Mucosa of descending colon (tissue), 3 donors: ENCODE data around the gene PREP. TPM values are rescaled to one million over a fixed set of nuclear protein-coding genes. Genes with fewer than 3 reads are reported as not detected.

Experiments
- ATAC-seq: fragments of 200-7000 bp; cut with Tn5 transposase; one replicate; pipeline ENCODE4 v1.9.1; 2020; ENCODE audit warnings: mild to moderate bottlenecking, moderate library complexity
- DNase-seq, 3 donors: peaks; one replicate each; pipeline ENCODE4 v3.0.0-alpha.2; 2020
- H3K36me3 ChIP-seq: fragments of 200-600 bp; one replicate; pipeline ENCODE4 v1.8.0; 2021; ENCODE audit warnings: low read depth, mild to moderate bottlenecking
- H3K4me1 ChIP-seq: fragments of 200-600 bp; one replicate; pipeline ENCODE4 v1.8.0; 2021; ENCODE audit warnings: low read depth, mild to moderate bottlenecking
- H3K4me3 ChIP-seq: fragments of 200-600 bp; one replicate; pipeline ENCODE4 v1.8.0; 2021; ENCODE audit warnings: mild to moderate bottlenecking
- H3K9me3 ChIP-seq: fragments of 200-600 bp; one replicate; pipeline ENCODE4 v1.8.0; 2021; ENCODE audit warnings: mild to moderate bottlenecking
- intact Hi-C, 2 donors: fragments of 100-400 bp; cut with DNase I in 1 of 2; cut with micrococcal nuclease in 1 of 2; formaldehyde crosslinking; loops; one replicate each; pipeline versions ENCODE4 v1.11.0 to v1.11.1; 2022; cut with DNase I, micrococcal nuclease
- total RNA-seq, 3 donors: library from RNA; stranded (reverse); fragmentation: NEBNext Ultra II Directional in 2 of 3; extraction: Animal tissue kit (Norgen Biotek cat#: 25700) in 2 of 3; gene quantifications; one replicate each; pipeline versions ENCODE4 v1.2.1 to v1.2.4, GENCODE V29; 2021 to 2023
- TF ChIP-seq, protein P1 (sequence below): fragments of 200-600 bp; IDR thresholded peaks from one replicate; pipeline ENCODE4 v1.8.0; 2022; ENCODE audit warnings: antibody characterized with exemption, mild to moderate bottlenecking
- donor health status: DM: no; HTN: no; CAD: no; lungs with moderate emphysema.
- donor health status: DM: no; HTN: no; CAD: no.
- donor health status: DM: no; HTN: yes; CAD: no.

PREP gene
- total RNA-seq, 3 donors from 2014 or later, result 46.5 to 74.2 (median 72.3) TPM

DNA sequence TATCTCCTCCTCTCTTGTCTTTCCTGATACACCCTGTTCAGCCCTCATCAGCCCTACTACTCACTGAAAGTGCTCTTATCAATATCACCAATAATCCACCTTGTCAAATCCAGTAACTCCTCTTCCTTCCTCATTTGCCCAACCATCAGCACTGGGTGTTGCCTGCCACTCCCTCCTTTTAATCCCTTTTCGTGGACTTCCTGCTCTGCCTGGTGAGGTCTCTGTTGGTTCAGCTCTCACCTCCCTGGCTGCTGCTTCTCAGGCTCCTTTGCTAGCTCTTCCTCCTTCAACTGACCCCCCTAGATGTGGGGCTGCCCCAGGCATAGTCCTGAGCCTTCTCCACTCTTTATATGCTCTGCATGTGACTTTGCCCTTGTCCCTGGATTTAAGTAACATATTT lies 92.5 kb downstream of the PREP start:
- intact Hi-C loops, result loop anchor here in 1 of 2 donors (10.0 kb wide), 2 partner anchors 94 to 196 kb away; partner anchors contain the start of gene PREP
- TF ChIP-seq, protein P1, sequence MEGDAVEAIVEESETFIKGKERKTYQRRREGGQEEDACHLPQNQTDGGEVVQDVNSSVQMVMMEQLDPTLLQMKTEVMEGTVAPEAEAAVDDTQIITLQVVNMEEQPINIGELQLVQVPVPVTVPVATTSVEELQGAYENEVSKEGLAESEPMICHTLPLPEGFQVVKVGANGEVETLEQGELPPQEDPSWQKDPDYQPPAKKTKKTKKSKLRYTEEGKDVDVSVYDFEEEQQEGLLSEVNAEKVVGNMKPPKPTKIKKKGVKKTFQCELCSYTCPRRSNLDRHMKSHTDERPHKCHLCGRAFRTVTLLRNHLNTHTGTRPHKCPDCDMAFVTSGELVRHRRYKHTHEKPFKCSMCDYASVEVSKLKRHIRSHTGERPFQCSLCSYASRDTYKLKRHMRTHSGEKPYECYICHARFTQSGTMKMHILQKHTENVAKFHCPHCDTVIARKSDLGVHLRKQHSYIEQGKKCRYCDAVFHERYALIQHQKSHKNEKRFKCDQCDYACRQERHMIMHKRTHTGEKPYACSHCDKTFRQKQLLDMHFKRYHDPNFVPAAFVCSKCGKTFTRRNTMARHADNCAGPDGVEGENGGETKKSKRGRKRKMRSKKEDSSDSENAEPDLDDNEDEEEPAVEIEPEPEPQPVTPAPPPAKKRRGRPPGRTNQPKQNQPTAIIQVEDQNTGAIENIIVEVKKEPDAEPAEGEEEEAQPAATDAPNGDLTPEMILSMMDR, result no peak

DNA sequence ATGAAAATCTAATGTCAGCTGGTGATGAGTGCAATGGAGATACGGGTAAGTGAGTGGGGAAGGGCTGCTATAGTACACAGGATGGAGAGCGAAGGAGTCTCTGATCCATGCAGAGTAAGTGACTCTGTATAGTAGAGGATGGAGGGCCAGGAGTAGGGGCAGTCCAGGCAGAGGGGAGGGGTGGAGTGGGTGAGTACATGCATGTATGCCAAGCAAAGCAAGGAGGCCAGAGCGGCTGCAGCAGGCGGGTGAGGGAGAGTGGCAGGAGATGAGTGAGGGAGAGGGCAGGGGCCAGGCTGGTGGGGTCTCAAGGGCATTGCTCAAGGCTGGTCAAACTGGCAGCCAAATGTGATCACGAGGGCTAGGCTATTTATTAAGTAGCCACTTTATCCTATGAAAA lies 94.0 kb downstream of the PREP start:
- H3K36me3 ChIP-seq, result no peaks in the 10 kb centered on the region
- intact Hi-C loops, result no loop called here
- ATAC-seq (no peak), DNase-seq (no peak)
- no peak overlapping the region for H3K4me3 ChIP-seq
- H3K4me1 ChIP-seq, result no peaks in the 10 kb centered on the region
- TF ChIP-seq, protein P1, result no peak
- no peaks in the 10 kb centered on the region for H3K9me3 ChIP-seq

More for the DNA sequence above, 92.5 kb downstream of the PREP start:
- ATAC-seq, result peak; percentile 97
- peak in 2 of 3 donors; percentile 54 to 68 for DNase-seq
- Histone ChIP-seq H3K36me3 (no peaks in the 10 kb centered on the region), H3K4me3 (no peak overlapping the region), H3K4me1 (no peaks in the 10 kb centered on the region), H3K9me3 (no peaks in the 10 kb centered on the region)

DNA sequence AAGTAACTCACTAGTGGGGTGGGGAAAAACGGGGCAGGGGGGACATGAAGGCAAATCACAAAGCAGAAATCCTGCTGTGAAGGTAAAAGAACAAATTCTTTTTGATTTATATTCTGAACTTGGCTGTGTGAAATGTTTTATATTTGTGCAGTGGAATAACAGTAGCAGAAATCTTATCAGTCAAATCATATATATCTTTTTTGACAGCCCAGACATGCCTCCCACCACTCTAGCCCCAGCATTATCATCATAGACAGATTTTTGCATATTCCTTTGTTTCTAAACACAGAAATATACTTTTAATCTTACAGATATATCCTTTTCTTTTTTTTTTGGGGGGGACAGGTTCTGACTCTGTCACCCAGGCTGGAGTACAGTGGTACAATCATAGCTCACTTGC lies 97.4 kb downstream of the PREP start:
- DNase-seq (no peak), ATAC-seq (no peak)
- H3K36me3 ChIP-seq, result no peaks in the 10 kb centered on the region
- H3K4me3 ChIP-seq, result no peak overlapping the region
- H3K4me1 ChIP-seq, result peaks cover 5% of the 10 kb centered on the region
- TF ChIP-seq, protein P1, result no peak
- no peaks in the 10 kb centered on the region for H3K9me3 ChIP-seq
- intact Hi-C loops, result no loop called here

DNA sequence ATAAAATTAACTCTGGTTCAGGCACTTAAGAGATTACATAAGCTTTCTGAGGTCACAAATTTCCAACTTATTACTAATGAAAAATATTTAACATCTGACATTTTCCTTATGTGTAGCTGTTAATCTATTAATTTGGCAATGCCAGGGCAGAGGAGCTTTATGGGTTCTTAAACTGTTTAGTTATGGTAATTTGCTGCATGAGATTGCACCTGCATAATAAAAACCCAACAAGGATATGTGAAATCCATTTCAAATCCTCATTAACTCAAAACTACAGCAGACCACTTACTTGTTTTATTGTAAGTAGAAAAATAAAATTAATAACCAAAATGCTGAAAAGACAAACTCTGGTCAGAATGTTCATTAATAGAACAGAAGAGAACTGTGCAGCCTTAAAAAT lies 98.1 kb downstream of the PREP start:
- Histone ChIP-seq H3K9me3 (no peaks in the 10 kb centered on the region), H3K4me1 (peaks cover 5% of the 10 kb centered on the region), H3K36me3 (no peaks in the 10 kb centered on the region), H3K4me3 (no peak overlapping the region)
- TF ChIP-seq, protein P1, result no peak
- intact Hi-C loops, result no loop called here
- DNase-seq (no peak), ATAC-seq (no peak)

DNA sequence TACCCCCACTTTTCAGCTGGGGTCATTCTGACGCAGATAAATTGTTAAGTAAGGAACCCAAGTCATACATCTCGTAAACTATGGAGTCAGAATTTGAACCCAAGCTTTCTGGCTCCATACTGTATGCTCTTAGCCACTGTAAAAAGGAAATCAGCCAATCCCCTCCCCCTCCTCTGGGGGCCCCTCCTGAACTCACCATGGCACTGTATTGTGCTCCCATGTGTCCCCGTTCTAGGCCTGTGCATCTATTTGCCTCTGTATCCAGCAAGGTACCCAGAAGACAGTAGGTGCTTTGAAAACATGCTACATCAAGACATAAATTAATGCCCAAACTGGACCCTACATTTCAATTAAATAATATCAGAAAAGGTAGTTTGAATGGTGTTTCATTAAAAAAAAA lies 98.5 kb downstream of the PREP start:
- Histone ChIP-seq H3K4me3 (no peak overlapping the region), H3K36me3 (no peaks in the 10 kb centered on the region), H3K9me3 (no peaks in the 10 kb centered on the region), H3K4me1 (peaks cover 5% of the 10 kb centered on the region)
- TF ChIP-seq, protein P1, result no peak
- DNase-seq (no peak), ATAC-seq (no peak)
- intact Hi-C loops, result no loop called here

DNA sequence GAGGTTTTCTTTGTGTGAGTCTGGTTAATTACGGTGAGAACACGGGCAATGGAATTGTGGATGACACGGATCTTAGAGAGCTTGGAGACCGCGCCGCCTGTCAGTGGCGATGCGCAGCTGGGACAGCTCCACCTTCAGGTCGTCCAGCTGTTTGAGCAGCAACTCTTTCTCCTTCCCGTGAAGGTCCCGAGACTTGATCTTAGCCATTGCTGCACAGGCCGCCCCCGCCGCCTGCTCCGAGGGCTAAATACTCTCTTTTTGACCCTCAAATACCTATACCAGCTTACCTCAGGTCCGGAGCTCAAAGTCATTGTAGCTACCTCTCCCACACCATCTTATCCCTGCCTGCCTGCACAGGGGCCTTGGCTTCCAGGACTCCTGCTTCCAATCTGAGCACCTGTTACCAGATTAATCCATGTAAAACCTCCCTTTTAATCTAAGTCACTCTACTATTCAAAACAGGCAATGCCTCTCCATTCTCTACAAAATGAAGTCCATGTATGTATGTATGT lies 100.2 kb downstream of the PREP start:
- no peaks in the 10 kb centered on the region for H3K36me3 ChIP-seq
- H3K4me3 ChIP-seq, result no peak overlapping the region
- intact Hi-C loops, result no loop called here
- ATAC-seq (no peak), DNase-seq (no peak)
- no peaks in the 10 kb centered on the region for H3K9me3 ChIP-seq
- H3K4me1 ChIP-seq, result peaks cover 5% of the 10 kb centered on the region
- TF ChIP-seq, protein P1, result no peak
